H9 (cell line): ENCODE measurements around the gene COL19A1. TPM values are rescaled to one million over a fixed set of nuclear protein-coding genes. Genes with fewer than 3 reads are reported as not detected.

Experiments used
- DNase-seq: peaks from one replicate; pipeline ENCODE4 v3.0.0-alpha.2; 2017
- H2AFZ ChIP-seq: one replicate; pipeline ENCODE4 v1.6.1; 2013; ENCODE audit warnings: mild to moderate bottlenecking, low read length, control low read depth, moderate library complexity
- H2AK5ac ChIP-seq: 2 replicates; pipeline ENCODE4 v1.6.1; 2013; ENCODE audit warnings: low read length, control low read depth, mixed read lengths; ENCODE audit not compliant: insufficient read length
- H2BK120ac ChIP-seq: one replicate; pipeline ENCODE4 v1.6.1; 2013; ENCODE audit warnings: low read depth, mild to moderate bottlenecking, low read length, control low read depth, inconsistent platforms; ENCODE audit not compliant: poor library complexity, severe bottlenecking
- H2BK12ac ChIP-seq: 2 replicates; pipeline ENCODE4 v1.6.1; 2013; ENCODE audit warnings: low read length, control low read depth, mixed read lengths, low read depth; ENCODE audit not compliant: insufficient read length
- H2BK15ac ChIP-seq: 2 replicates; pipeline ENCODE4 v1.6.1; 2013; ENCODE audit warnings: low read depth, low read length, control low read depth
- H2BK20ac ChIP-seq: one replicate; pipeline ENCODE4 v1.6.1; 2013; ENCODE audit warnings: low read depth, mild to moderate bottlenecking, low read length, control low read depth, inconsistent platforms; ENCODE audit not compliant: poor library complexity, severe bottlenecking
- H2BK5ac ChIP-seq: 2 replicates; pipeline ENCODE4 v1.6.1; 2013; ENCODE audit warnings: low read length, control low read depth, mixed read lengths; ENCODE audit not compliant: insufficient read length
- H3K14ac ChIP-seq: 2 replicates; pipeline ENCODE4 v1.6.1; 2013; ENCODE audit warnings: low read length, control low read depth; ENCODE audit not compliant: insufficient read depth
- H3K18ac ChIP-seq: 2 replicates; pipeline ENCODE4 v1.6.1; 2013; ENCODE audit warnings: low read depth, mild to moderate bottlenecking, mixed read lengths, low read length, control low read depth; ENCODE audit not compliant: insufficient read length
- H3K23ac ChIP-seq: 2 replicates; pipeline ENCODE4 v1.6.1; 2013; ENCODE audit warnings: low read length, control low read depth, mixed read lengths, low read depth; ENCODE audit not compliant: insufficient read length
- H3K23me2 ChIP-seq: 2 replicates; pipeline ENCODE4 v1.6.1; 2013; ENCODE audit warnings: low read depth, mild to moderate bottlenecking, mixed read lengths, low read length, control low read depth; ENCODE audit not compliant: insufficient read length, poor library complexity, severe bottlenecking
- H3K27ac ChIP-seq: 2 replicates; pipeline ENCODE4 v1.5.1; 2013; ENCODE audit warnings: low read length, control low read depth, mixed read lengths, low read depth; ENCODE audit not compliant: insufficient read length
- H3K27me3 ChIP-seq: 2 replicates; pipeline ENCODE4 v1.6.1; 2013; ENCODE audit warnings: low read length, control low read depth, inconsistent platforms; ENCODE audit not compliant: insufficient read depth
- H3K4ac ChIP-seq: 2 replicates; pipeline ENCODE4 v1.6.1; 2013; ENCODE audit warnings: low read depth, mild to moderate bottlenecking, control low read depth, inconsistent platforms, low read length, moderate library complexity
- H3K4me1 ChIP-seq: 2 replicates; pipeline ENCODE4 v1.6.1; 2013; ENCODE audit warnings: low read length, control low read depth, inconsistent platforms; ENCODE audit not compliant: insufficient read depth
- H3K4me2 ChIP-seq: 2 replicates; pipeline ENCODE4 v1.6.1; 2013; ENCODE audit warnings: low read length, control low read depth, mixed read lengths; ENCODE audit not compliant: insufficient read length, insufficient read depth
- H3K56ac ChIP-seq: 2 replicates; pipeline ENCODE4 v1.6.1; 2013; ENCODE audit warnings: low read depth, mild to moderate bottlenecking, mixed read lengths, low read length, control low read depth; ENCODE audit not compliant: insufficient read length
- H3K79me1 ChIP-seq: 2 replicates; pipeline ENCODE4 v1.6.1; 2013; ENCODE audit warnings: low read depth, mild to moderate bottlenecking, moderate library complexity, low read length, control low read depth, inconsistent platforms; ENCODE audit not compliant: insufficient read depth, poor library complexity, severe bottlenecking
- H3K79me2 ChIP-seq: 2 replicates; pipeline ENCODE4 v1.6.1; 2013; ENCODE audit warnings: low read length, control low read depth, inconsistent platforms; ENCODE audit not compliant: insufficient read depth
- H3K9ac ChIP-seq: 2 replicates; pipeline ENCODE4 v1.6.1; 2013; ENCODE audit warnings: low read length, control low read depth, mixed read lengths; ENCODE audit not compliant: insufficient read length; ENCODE audit errors: extremely low read depth
- H3K9me3 ChIP-seq: one replicate; pipeline ENCODE4 v1.6.1; 2013; ENCODE audit warnings: low read depth, low read length, inconsistent platforms; ENCODE audit not compliant: control insufficient read depth
- H3T11ph ChIP-seq: one replicate; pipeline ENCODE4 v1.6.1; 2013; ENCODE audit warnings: mild to moderate bottlenecking, low read length, control low read depth, inconsistent platforms
- H4K20me1 ChIP-seq: one replicate; pipeline ENCODE4 v1.6.1; 2013; ENCODE audit not compliant: control insufficient read depth, insufficient read length, insufficient read depth
- H4K5ac ChIP-seq: 2 replicates; pipeline ENCODE4 v1.6.1; 2013; ENCODE audit warnings: low read depth, mild to moderate bottlenecking, mixed read lengths, low read length, control low read depth; ENCODE audit not compliant: insufficient read length
- H4K8ac ChIP-seq: replicated peaks from 2 replicates; pipeline ENCODE4 v1.6.1; 2013; ENCODE audit warnings: low read length, control low read depth, mixed read lengths, low read depth; ENCODE audit not compliant: insufficient read length
- H4K91ac ChIP-seq: 2 replicates; pipeline ENCODE4 v1.6.1; 2013; ENCODE audit warnings: low read depth, mild to moderate bottlenecking, moderate library complexity, mixed read lengths, low read length, control low read depth; ENCODE audit not compliant: insufficient read length
- H3K27ac Mint-ChIP-seq, 3 experiments: 2 replicates in 2 of 3; 3 replicates in 1 of 3; pipeline ENCODE4 v1.8.0; 2020 to 2021; ENCODE audit warnings: mixed read lengths in 3 of 3, mild to moderate bottlenecking in 1 of 3, moderate library complexity in 1 of 3
- H3K27me3 Mint-ChIP-seq: 2 replicates; pipeline ENCODE4 v1.8.0; 2021; ENCODE audit warnings: low read depth, mild to moderate bottlenecking, moderate library complexity, mixed read lengths
- H3K36me3 Mint-ChIP-seq, 3 experiments: 2 replicates in 2 of 3; 3 replicates in 1 of 3; pipeline ENCODE4 v1.8.0; 2020 to 2021; ENCODE audit warnings: low read depth in 3 of 3, mixed read lengths in 3 of 3; ENCODE audit not compliant: insufficient read depth in 1 of 3
- H3K4me1 Mint-ChIP-seq, 2 experiments: 2 replicates each; pipeline ENCODE4 v1.8.0; 2020; ENCODE audit warnings: mixed read lengths in 2 of 2
- H3K4me3 Mint-ChIP-seq, 2 experiments: 2 replicates in 1 of 2; 3 replicates in 1 of 2; pipeline ENCODE4 v1.8.0; 2020 to 2021; ENCODE audit warnings: mild to moderate bottlenecking in 2 of 2, mixed read lengths in 2 of 2, moderate library complexity in 1 of 2
- H3K9me3 Mint-ChIP-seq, 2 experiments: 2 replicates in 1 of 2; 3 replicates in 1 of 2; pipeline ENCODE4 v1.8.0; 2020; ENCODE audit warnings: mild to moderate bottlenecking in 2 of 2, mixed read lengths in 2 of 2, moderate library complexity in 1 of 2
- CTCF ChIP-seq: fragments of 200-600 bp; sonication (generic); conservative IDR thresholded peaks from 3 replicates; pipeline ENCODE4 v1.8.0; 2021; ENCODE audit warnings: antibody characterized with exemption, mild to moderate bottlenecking
- WGBS: extraction: QIAGEN DNeasy Blood & Tissue Kit; methylation state at CpG from one replicate; pipeline ENCODE4 v1.1.7; 2013; ENCODE audit warnings: missing lambda C conversion rate, low lambda C conversion rate, mixed read lengths; ENCODE audit not compliant: insufficient read length; ENCODE audit errors: extremely low coverage; 5-methylcytosine and 5-hydroxymethylcytosine counted together
- total RNA-seq: library from RNA; stranded (reverse); gene quantifications from 2 replicates; pipeline ENCODE4 v1.2.1, GENCODE V29; 2021

Gene COL19A1
- total RNA-seq, 1 experiment from 2014 or later = not detected

GRCh38 chr6:69865126-69865525, 1.2 kb upstream of the COL19A1 start:
- Histone ChIP-seq H3K4me2 (no peak overlapping the region), H2BK12ac (no peak overlapping the region), H3K9ac (no peak overlapping the region), H4K91ac (no peak overlapping the region), H3K14ac (no peak overlapping the region), H3K23ac (no peak overlapping the region), H4K8ac (no peak overlapping the region), H2BK5ac (no peak overlapping the region), H3K27me3 (peaks cover 16% of the 10 kb centered on the region; the same call in 1 of the 2 replicates), H3K18ac (no peak overlapping the region), H3K23me2 (peaks cover 13% of the 10 kb centered on the region), H3T11ph (no peak overlapping the region), H4K20me1 (no peaks in the 10 kb centered on the region), H2BK20ac (no peak overlapping the region), H2BK15ac (no peak overlapping the region), H2AK5ac (no peak overlapping the region), H3K4me1 (no peaks in the 10 kb centered on the region), H3K79me1 (no peaks in the 10 kb centered on the region), H2BK120ac (no peak overlapping the region), H3K4ac (no peak overlapping the region), H4K5ac (no peak overlapping the region), H3K79me2 (no peaks in the 10 kb centered on the region), H3K27ac (no peak overlapping the region), H3K56ac (no peak overlapping the region), H3K9me3 (no peaks in the 10 kb centered on the region), H2AFZ (no peak overlapping the region)
- peaks cover 57% of the 10 kb centered on the region for H3K27me3 Mint-ChIP-seq
- no peaks in the 10 kb centered on the region for H3K9me3 Mint-ChIP-seq
- H3K27ac Mint-ChIP-seq = no peak overlapping the region
- H3K4me1 Mint-ChIP-seq = peaks cover 25 to 26% of the 10 kb centered on the region in 2 experiments
- no peak for DNase-seq
- no CpG with 5 or more reads among the region's 2 CpGs for WGBS
- no peak overlapping the region for H3K4me3 Mint-ChIP-seq
- TF ChIP-seq CTCF = no peak
- no peaks in the 10 kb centered on the region for H3K36me3 Mint-ChIP-seq
